Gastroesophageal sphincter (tissue), 3 donors: ENCODE data around the gene MAP2K4.

Experiments
- POLR2A ChIP-seq, 2 donors: fragments of 450-650 bp; IDR thresholded peaks; one replicate each; pipeline ENCODE4 v1.6.1; 2017; ENCODE audit warnings: antibody characterized with exemption in 2 of 2, mild to moderate bottlenecking in 2 of 2, moderate library complexity in 1 of 2
- TF ChIP-seq, protein P1 (sequence below), 4 experiments: fragments of 200-600 bp in 2 of 4; fragments of 450-650 bp in 2 of 4; sonication (generic) in 1 of 4; IDR thresholded peaks; one replicate each; pipeline ENCODE4 v1.5.1; 2017 to 2019; ENCODE audit warnings: antibody characterized with exemption in 4 of 4, mild to moderate bottlenecking in 2 of 4, moderate library complexity in 2 of 4

DNA sequence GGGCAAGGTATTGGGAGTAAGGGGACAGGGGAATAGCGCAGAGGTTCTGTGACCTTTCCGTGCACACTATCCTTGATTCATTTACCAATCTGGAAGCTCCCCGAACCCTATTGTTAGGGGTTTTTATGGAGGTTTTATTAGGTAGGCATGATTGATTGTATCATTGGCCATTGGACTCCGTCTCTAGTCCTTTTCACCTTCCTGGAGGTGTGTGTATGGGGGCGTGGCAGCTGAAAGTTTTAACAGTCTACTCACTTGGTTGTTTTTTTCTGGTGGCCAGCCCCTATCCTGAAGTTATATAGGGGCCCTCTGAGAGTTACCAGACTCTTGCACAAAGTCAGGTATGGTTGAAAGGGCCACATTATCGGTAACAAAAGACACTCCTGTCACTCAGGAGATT is 23.0 kb downstream of the MAP2K4 start:
- TF ChIP-seq, protein P1, sequence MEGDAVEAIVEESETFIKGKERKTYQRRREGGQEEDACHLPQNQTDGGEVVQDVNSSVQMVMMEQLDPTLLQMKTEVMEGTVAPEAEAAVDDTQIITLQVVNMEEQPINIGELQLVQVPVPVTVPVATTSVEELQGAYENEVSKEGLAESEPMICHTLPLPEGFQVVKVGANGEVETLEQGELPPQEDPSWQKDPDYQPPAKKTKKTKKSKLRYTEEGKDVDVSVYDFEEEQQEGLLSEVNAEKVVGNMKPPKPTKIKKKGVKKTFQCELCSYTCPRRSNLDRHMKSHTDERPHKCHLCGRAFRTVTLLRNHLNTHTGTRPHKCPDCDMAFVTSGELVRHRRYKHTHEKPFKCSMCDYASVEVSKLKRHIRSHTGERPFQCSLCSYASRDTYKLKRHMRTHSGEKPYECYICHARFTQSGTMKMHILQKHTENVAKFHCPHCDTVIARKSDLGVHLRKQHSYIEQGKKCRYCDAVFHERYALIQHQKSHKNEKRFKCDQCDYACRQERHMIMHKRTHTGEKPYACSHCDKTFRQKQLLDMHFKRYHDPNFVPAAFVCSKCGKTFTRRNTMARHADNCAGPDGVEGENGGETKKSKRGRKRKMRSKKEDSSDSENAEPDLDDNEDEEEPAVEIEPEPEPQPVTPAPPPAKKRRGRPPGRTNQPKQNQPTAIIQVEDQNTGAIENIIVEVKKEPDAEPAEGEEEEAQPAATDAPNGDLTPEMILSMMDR (IDR thresholded peaks at IDR 0.05) = no peak
- no peak for TF ChIP-seq POLR2A (IDR thresholded peaks at IDR 0.05)
